Measurements from ENCODE around the gene ITPK1.

The ITPK1 gene

DNA sequence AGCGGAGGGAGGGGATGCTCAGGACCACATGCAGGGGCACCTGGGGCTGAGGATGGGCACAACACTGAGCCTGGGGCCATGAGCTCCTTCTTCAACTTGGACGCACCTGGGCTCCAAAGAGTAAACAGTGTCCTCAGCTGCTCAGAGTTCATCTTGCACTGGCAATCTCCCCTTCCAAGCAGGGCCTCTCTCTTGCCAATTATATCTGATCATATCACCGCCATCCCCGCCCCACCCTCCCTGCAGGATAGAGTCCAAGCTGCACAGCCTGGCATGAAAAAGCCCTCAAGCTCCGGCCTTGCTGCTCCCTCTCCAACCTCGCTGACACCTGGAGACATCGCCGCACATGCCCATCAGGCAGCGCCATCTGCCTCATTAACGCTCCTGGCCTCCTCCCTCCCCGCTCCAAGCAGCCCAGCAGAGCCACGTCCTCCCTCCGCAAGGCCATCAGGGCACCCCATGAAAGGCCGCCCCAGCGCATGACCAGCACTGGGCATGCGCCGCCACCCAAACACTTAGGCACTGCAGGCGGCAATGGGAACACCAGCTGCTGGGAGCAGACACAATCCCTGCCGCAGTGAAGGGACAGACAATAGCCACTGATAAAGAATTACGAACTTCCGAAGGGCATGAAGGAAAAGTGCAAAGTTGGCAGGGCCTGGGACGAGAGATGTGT is 103.9 kb downstream of the ITPK1 start:
- Histone ChIP-seq H3K4me2 (ENCODE audit: low read length) (no peak overlapping the region), H3K36me3 (replicated peaks; ENCODE audit: low read depth, low read length) (no peaks in the 10 kb centered on the region), H3K9ac (ENCODE audit: low read length) (no peak overlapping the region), H3K4me3 (ENCODE audit: low read length) (no peak overlapping the region), H3K4me1 (ENCODE audit: low read length) (0 out of 2 replicates have a peak, but pooled peaks cover 3% of the 10 kb centered on the region), H3K27ac (ENCODE audit: low read length) (no peak overlapping the region), H3K79me2 (ENCODE audit: low read length) (no peaks in the 10 kb centered on the region), H4K20me1 (ENCODE audit: insufficient read depth, low read length) (no peaks in the 10 kb centered on the region), H3K27me3 (ENCODE audit: low read depth, low read length) (no peaks in the 10 kb centered on the region), H2AFZ (ENCODE audit: low read depth, low read length) (no peak overlapping the region), H3K9me3 (ENCODE audit: insufficient read depth, low read length) (no peaks in the 10 kb centered on the region)
- TF ChIP-seq, protein P1, sequence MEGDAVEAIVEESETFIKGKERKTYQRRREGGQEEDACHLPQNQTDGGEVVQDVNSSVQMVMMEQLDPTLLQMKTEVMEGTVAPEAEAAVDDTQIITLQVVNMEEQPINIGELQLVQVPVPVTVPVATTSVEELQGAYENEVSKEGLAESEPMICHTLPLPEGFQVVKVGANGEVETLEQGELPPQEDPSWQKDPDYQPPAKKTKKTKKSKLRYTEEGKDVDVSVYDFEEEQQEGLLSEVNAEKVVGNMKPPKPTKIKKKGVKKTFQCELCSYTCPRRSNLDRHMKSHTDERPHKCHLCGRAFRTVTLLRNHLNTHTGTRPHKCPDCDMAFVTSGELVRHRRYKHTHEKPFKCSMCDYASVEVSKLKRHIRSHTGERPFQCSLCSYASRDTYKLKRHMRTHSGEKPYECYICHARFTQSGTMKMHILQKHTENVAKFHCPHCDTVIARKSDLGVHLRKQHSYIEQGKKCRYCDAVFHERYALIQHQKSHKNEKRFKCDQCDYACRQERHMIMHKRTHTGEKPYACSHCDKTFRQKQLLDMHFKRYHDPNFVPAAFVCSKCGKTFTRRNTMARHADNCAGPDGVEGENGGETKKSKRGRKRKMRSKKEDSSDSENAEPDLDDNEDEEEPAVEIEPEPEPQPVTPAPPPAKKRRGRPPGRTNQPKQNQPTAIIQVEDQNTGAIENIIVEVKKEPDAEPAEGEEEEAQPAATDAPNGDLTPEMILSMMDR (IDR thresholded peaks at IDR 0.05; ENCODE audit: low read depth, low read length), result no peak
- TF ChIP-seq EZH2phosphoT487 (IDR thresholded peaks at IDR 0.05; ENCODE audit: low read depth), result no peak

DNA sequence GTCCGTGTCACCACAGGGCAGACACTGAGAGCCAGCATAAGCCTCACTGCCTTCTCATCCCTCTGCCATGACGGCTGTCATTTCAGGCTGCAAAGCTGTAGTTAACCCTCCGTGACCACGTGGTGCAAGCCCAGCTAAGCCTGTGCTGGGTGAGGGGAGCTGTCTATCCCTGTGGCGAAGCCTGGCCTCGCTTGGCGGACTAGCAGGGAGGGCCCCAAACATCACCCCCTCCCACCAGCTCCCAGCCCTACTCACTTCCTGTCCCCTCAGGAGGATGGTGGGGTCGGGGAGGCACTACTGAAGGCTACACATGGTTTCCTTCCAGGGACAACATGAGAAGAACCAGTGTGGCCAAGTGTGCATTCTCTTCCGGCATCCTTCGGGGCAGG is 104.6 kb downstream of the ITPK1 start:
- 0 out of 2 replicates have a peak, but pooled peaks cover 3% of the 10 kb centered on the region for H3K4me1 ChIP-seq (ENCODE audit: low read length)
- H3K9me3 ChIP-seq (ENCODE audit: insufficient read depth, low read length), result no peaks in the 10 kb centered on the region
- H3K4me2 ChIP-seq (ENCODE audit: low read length), result no peak overlapping the region
- no peaks in the 10 kb centered on the region for H3K27me3 ChIP-seq (ENCODE audit: low read depth, low read length)
- no peaks in the 10 kb centered on the region for H4K20me1 ChIP-seq (ENCODE audit: insufficient read depth, low read length)
- TF ChIP-seq EZH2phosphoT487 (IDR thresholded peaks at IDR 0.05; ENCODE audit: low read depth), result no peak
- TF ChIP-seq, protein P1 (IDR thresholded peaks at IDR 0.05; ENCODE audit: low read depth, low read length), result no peak
- H3K36me3 ChIP-seq (replicated peaks; ENCODE audit: low read depth, low read length), result no peaks in the 10 kb centered on the region
- no peak overlapping the region for H3K9ac ChIP-seq (ENCODE audit: low read length)
- no peak overlapping the region for H3K27ac ChIP-seq (ENCODE audit: low read length)
- no peak overlapping the region for H2AFZ ChIP-seq (ENCODE audit: low read depth, low read length)
- H3K79me2 ChIP-seq (ENCODE audit: low read length), result no peaks in the 10 kb centered on the region
- H3K4me3 ChIP-seq (ENCODE audit: low read length), result no peak overlapping the region

DNA sequence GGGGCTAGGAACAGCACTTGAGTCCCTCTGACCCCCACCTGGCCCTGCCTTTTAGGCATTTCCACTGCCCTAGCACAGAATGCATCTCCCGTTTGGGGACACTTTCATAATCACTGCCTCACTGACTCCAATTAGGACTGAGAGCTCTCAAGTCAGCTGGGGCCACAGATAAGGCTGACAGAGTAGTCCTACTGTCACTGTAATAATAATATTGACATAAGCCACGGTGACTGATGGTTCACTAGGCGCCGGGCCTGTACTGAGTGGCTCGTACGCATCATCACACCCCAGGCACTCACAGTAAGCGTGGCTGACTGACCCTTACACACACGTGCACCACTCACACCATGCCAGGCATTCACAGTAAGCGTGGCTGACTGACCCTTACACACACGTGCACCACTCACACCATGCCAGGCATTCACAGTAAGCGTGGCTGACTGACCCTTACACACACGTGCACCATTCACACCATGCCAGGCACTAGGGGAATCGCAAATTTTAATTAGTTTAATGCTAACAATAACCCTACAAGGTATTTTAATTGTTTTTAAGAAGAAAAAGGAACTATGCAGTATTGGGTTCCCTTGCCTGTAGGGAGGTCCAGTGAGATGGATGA is 105.1 kb downstream of the ITPK1 start:
- Histone ChIP-seq H3K27ac (ENCODE audit: low read length) (no peak overlapping the region), H4K20me1 (ENCODE audit: insufficient read depth, low read length) (no peaks in the 10 kb centered on the region), H3K9ac (ENCODE audit: low read length) (no peak overlapping the region), H2AFZ (ENCODE audit: low read depth, low read length) (no peak overlapping the region), H3K27me3 (ENCODE audit: low read depth, low read length) (no peaks in the 10 kb centered on the region), H3K4me1 (ENCODE audit: low read length) (0 out of 2 replicates have a peak, but pooled peaks cover 3% of the 10 kb centered on the region), H3K9me3 (ENCODE audit: insufficient read depth, low read length) (no peaks in the 10 kb centered on the region), H3K4me2 (ENCODE audit: low read length) (no peak overlapping the region), H3K36me3 (replicated peaks; ENCODE audit: low read depth, low read length) (no peaks in the 10 kb centered on the region), H3K4me3 (ENCODE audit: low read length) (no peak overlapping the region), H3K79me2 (ENCODE audit: low read length) (no peaks in the 10 kb centered on the region)
- TF ChIP-seq, protein P1 (IDR thresholded peaks at IDR 0.05; ENCODE audit: low read depth, low read length), result no peak
- no peak for TF ChIP-seq EZH2phosphoT487 (IDR thresholded peaks at IDR 0.05; ENCODE audit: low read depth)

DNA sequence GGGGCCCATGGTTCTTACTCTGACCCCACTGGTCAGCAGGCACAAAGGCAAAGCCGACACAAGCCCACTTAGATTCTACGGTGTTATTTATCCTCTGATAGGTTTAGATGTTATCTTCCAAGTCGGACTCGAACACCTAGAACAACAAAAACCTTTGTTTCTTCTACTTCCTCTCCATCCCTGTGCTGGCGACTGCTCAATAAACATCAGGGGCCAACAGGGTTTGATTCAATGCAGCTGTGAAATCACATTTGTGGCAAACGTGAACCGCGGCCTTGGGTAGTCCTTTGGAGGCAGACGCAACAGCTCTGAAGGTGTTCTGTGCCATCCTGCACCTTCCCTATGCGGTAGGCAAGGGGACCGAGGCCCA is 105.6 kb downstream of the ITPK1 start:
- Histone ChIP-seq H2AFZ (ENCODE audit: low read depth, low read length) (no peak overlapping the region), H3K27ac (ENCODE audit: low read length) (no peak overlapping the region), H3K4me3 (ENCODE audit: low read length) (no peak overlapping the region), H3K9me3 (ENCODE audit: insufficient read depth, low read length) (no peaks in the 10 kb centered on the region), H3K79me2 (ENCODE audit: low read length) (no peaks in the 10 kb centered on the region), H3K4me2 (ENCODE audit: low read length) (no peak overlapping the region), H4K20me1 (ENCODE audit: insufficient read depth, low read length) (no peaks in the 10 kb centered on the region), H3K9ac (ENCODE audit: low read length) (no peak overlapping the region), H3K4me1 (ENCODE audit: low read length) (0 out of 2 replicates have a peak, but pooled peaks cover 3% of the 10 kb centered on the region), H3K36me3 (replicated peaks; ENCODE audit: low read depth, low read length) (no peaks in the 10 kb centered on the region), H3K27me3 (ENCODE audit: low read depth, low read length) (no peaks in the 10 kb centered on the region)
- TF ChIP-seq EZH2phosphoT487 (IDR thresholded peaks at IDR 0.05; ENCODE audit: low read depth), result no peak
- TF ChIP-seq, protein P1 (IDR thresholded peaks at IDR 0.05; ENCODE audit: low read depth, low read length), result no peak
